HUES64 (cell line): ENCODE results near the gene CYSTM1.
"Not testable (repeated sequence)": the region's sequence is repeated elsewhere in the genome, so short reads cannot be mapped to it uniquely, and the experiment has no call there.

Experiments
- H3K27ac ChIP-seq: 2 replicates; pipeline ENCODE4 v1.7.0; 2013; ENCODE audit warnings: low read depth, low read length, inconsistent platforms
- H3K27me3 ChIP-seq: 2 replicates; pipeline ENCODE4 v1.6.1; 2013; ENCODE audit warnings: mild to moderate bottlenecking, low read length; ENCODE audit not compliant: insufficient read depth
- H3K36me3 ChIP-seq: 2 replicates; pipeline ENCODE4 v1.6.1; 2013; ENCODE audit warnings: mild to moderate bottlenecking, low read length; ENCODE audit not compliant: insufficient read depth
- H3K4me1 ChIP-seq: 2 replicates; pipeline ENCODE4 v1.6.1; 2013; ENCODE audit warnings: mild to moderate bottlenecking, low read length, moderate library complexity; ENCODE audit not compliant: insufficient read depth
- H3K4me3 ChIP-seq: 2 replicates; pipeline ENCODE4 v1.5.1; 2013; ENCODE audit warnings: mild to moderate bottlenecking, low read length, moderate library complexity
- H3K9ac ChIP-seq: 2 replicates; pipeline ENCODE4 v1.6.1; 2013; ENCODE audit warnings: mild to moderate bottlenecking, low read depth, low read length
- H3K9me3 ChIP-seq: 2 replicates; pipeline ENCODE4 v1.6.1; 2013; ENCODE audit warnings: low read depth, low read length; ENCODE audit not compliant: insufficient read depth
- WGBS: fragments of 150-250, 120-280 bp; methylation state at CpG from one replicate; pipeline ENCODE4 v1.1.7; 2013; ENCODE audit warnings: missing lambda C conversion rate; 5-methylcytosine and 5-hydroxymethylcytosine counted together

The CYSTM1 gene

DNA sequence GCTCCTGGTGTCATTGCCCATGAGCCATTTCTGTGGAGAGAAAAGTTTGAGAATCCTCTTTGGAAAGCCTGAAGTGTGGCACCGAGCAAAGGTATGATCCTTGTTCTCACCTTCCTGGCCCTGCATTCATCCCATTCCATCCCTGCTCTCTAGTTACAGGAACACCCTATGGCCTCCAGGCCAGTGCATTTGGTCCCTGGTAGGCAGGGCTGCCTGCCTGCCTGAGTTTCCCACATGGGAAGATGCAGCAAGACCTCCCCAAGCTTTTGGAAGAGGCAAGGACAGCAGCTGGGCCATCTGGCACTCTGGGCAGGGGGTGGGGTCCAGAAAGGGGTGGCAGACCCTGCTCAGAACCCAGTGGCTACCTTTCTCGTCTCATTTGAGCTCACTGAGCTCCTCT, 24.8 kb upstream of the CYSTM1 start:
- Histone ChIP-seq H3K27me3 (peaks cover 56% of the 10 kb centered on the region), H3K9ac (no peak overlapping the region), H3K9me3 (no peaks in the 10 kb centered on the region), H3K4me1 (peaks cover 24% of the 10 kb centered on the region), H3K36me3 (no peaks in the 10 kb centered on the region), H3K4me3 (no peak overlapping the region), H3K27ac (no peak overlapping the region)
- 89% methylated on average over 2 of the region's 2 CpGs for WGBS

GRCh38 chr5:140151144-140152021, 23.6 kb upstream of the CYSTM1 start:
- Histone ChIP-seq H3K4me3 (no peak overlapping the region), H3K9me3 (no peaks in the 10 kb centered on the region), H3K36me3 (no peaks in the 10 kb centered on the region), H3K27ac (no peak overlapping the region), H3K27me3 (peaks cover 47% of the 10 kb centered on the region), H3K9ac (no peak overlapping the region), H3K4me1 (peaks cover 24% of the 10 kb centered on the region)
- WGBS, result 77% methylated on average over 7 of the region's 7 CpGs

- Histone ChIP-seq H3K4me1 (peaks cover 24% of the 10 kb centered on the region), H3K4me3 (no peak overlapping the region), H3K27me3 (peaks cover 38% of the 10 kb centered on the region), H3K36me3 (no peaks in the 10 kb centered on the region), H3K9ac (no peak overlapping the region), H3K9me3 (no peaks in the 10 kb centered on the region), H3K27ac (no peak overlapping the region)
- WGBS, result 73% methylated on average over 22 of the region's 23 CpGs
Observed at GRCh38 chr5:140152022-140152999, 22.7 kb upstream of the CYSTM1 start.

GRCh38 chr5:140153255-140153654, 21.7 kb upstream of the CYSTM1 start:
- Histone ChIP-seq H3K9me3 (no peaks in the 10 kb centered on the region), H3K9ac (no peak overlapping the region), H3K27me3 (peaks cover 31% of the 10 kb centered on the region), H3K36me3 (no peaks in the 10 kb centered on the region), H3K4me1 (peaks cover 24% of the 10 kb centered on the region), H3K27ac (no peak overlapping the region), H3K4me3 (no peak overlapping the region)
- WGBS, result 53% methylated on average over 7 of the region's 7 CpGs

DNA sequence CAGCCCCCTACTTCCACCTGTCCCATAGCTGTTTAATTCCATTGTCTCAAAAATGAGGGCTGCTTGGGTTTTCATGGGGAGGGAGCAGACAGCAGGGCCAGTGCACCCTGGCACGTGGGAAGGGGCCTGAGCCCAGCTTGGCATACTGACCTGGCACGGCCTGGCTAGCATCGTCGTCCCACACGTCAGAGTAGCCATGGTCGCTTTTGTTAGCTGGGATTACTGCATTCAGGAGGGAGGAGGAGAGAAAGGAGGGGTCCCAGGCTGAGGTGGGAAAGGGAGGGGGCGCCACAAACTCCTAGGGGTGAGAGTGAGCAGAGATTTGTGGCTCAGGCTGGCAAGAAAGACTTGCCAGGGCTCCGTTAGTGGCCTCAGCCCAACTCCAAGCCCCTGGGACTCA, 21.1 kb upstream of the CYSTM1 start:
- Histone ChIP-seq H3K4me3 (no peak overlapping the region; the same call in 1 of the 2 replicates), H3K36me3 (no peaks in the 10 kb centered on the region), H3K9ac (no peak overlapping the region), H3K4me1 (peaks cover 24% of the 10 kb centered on the region), H3K27ac (no peak overlapping the region), H3K27me3 (peaks cover 26% of the 10 kb centered on the region), H3K9me3 (no peaks in the 10 kb centered on the region)
- WGBS, result 41% methylated on average over 8 of the region's 8 CpGs

- H3K27ac ChIP-seq, H3K9me3 ChIP-seq, H3K4me3 ChIP-seq, H3K36me3 ChIP-seq, H3K9ac ChIP-seq: not testable (repeated sequence)
- peaks cover 26% of the 10 kb centered on the region for H3K27me3 ChIP-seq
- H3K4me1 ChIP-seq, result peaks cover 24% of the 10 kb centered on the region
- 92% methylated on average over 21 of the region's 21 CpGs for WGBS
Observed at GRCh38 chr5:140154710-140155381, 20.1 kb upstream of the CYSTM1 start.

DNA sequence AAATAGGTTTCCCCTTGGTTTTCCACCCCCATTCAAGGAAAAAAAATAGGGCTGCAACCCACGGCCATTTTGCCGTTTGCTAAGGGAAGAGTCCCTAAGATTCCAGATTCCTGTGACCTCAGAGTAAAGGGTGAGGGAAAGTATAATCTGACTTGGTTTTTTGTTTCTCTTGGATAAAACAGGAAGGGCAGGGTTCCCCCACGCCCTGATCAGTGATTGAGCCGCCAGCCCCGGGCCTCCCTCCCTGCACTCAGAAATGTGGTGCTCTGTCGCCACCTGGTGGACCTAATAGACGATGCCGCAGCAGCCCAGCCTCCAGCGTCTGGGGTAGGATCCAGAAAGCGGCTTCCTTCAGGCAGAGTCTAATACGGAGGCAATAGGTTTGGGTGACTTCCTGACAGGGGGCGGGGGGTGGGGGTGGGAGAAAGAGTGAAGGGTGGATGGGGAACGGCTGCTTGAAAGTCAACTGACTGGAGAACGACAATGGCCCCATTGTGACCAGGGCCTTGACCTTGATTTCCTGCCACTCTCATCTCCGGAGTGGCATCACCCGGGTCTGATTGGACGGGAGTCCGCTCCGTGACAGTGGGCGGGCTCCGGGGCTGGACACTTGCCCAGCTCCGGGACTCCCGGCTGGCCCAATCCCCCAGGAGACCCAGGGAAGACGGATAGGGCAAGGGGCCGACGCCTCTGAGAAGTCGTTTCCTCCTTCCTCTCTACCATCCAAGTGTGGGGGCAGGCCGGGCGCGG, 17.8 kb upstream of the CYSTM1 start:
- Histone ChIP-seq H3K9ac (no peak overlapping the region), H3K4me3 (peak overlapping the region; percentile 45), H3K36me3 (no peaks in the 10 kb centered on the region), H3K9me3 (no peaks in the 10 kb centered on the region), H3K27me3 (peaks cover 26% of the 10 kb centered on the region), H3K27ac (no peak overlapping the region), H3K4me1 (peaks cover 20% of the 10 kb centered on the region)
- WGBS, result 6% methylated on average over 30 of the region's 30 CpGs

DNA sequence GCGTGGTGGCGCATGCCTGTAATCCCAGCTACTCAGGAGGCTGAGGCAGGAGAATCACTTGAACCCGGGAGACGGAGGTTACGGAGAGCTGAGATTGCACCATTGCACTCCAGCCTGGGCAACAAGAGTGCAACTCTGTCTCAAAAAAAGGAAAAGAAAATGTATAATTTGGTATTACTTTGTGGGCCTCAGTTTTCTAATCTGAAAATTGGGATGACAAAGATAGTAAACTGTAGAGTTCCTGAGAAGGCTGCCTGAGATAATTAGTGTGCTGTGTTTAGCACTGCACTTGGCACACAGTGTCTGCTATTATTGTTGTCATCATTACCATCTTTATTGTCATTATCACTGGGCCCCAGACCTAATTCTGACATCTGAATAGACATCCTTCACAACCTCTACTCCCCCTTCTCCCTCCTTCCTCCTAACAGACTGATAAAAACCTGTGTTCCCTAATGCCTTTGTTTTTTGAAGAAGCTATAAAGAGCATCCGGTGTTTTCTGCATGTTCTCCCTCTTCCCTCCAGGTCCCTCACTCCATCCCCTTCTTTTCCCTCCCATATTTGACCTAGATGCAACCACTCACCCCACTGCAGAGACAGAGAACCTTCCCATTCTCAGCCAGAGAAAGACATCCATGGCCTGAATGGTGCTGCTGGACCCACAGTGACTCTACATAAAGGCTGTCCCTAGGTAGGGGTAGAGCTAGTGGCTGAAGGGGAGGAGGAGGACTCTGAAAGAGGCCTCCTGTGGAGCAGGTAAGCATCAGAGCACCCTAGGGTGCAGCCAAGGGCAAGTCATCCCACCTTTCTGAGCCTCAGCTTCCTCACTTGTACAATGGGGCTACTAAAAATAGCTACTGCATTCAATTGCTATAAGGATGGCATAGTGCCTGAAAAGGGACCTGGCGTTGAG, 15.7 kb upstream of the CYSTM1 start:
- Histone ChIP-seq H3K27me3 (peaks cover 9% of the 10 kb centered on the region; the same call in 1 of the 2 replicates), H3K9ac (no peak overlapping the region), H3K27ac (no peak overlapping the region), H3K36me3 (no peaks in the 10 kb centered on the region), H3K4me3 (no peak overlapping the region), H3K9me3 (no peaks in the 10 kb centered on the region), H3K4me1 (peaks cover 2% of the 10 kb centered on the region; the same call in 1 of the 2 replicates)
- 84% methylated on average over 6 of the region's 7 CpGs for WGBS

- Histone ChIP-seq H3K27ac (no peak overlapping the region), H3K4me3 (no peak overlapping the region), H3K36me3 (no peaks in the 10 kb centered on the region), H3K4me1 (no peaks in the 10 kb centered on the region), H3K9me3 (no peaks in the 10 kb centered on the region), H3K27me3 (peaks cover 3% of the 10 kb centered on the region; the same call in 1 of the 2 replicates), H3K9ac (no peak overlapping the region)
- 91% methylated on average over 5 of the region's 5 CpGs for WGBS
Observed at GRCh38 chr5:140162275-140162674, 12.7 kb upstream of the CYSTM1 start.
